ENCODE results near the gene ISM2. TPM values are rescaled to one million over a fixed set of nuclear protein-coding genes. Genes with fewer than 3 reads are reported as not detected.

The ISM2 gene
- total RNA-seq, 1 donor from 2014 or later = not detected

DNA sequence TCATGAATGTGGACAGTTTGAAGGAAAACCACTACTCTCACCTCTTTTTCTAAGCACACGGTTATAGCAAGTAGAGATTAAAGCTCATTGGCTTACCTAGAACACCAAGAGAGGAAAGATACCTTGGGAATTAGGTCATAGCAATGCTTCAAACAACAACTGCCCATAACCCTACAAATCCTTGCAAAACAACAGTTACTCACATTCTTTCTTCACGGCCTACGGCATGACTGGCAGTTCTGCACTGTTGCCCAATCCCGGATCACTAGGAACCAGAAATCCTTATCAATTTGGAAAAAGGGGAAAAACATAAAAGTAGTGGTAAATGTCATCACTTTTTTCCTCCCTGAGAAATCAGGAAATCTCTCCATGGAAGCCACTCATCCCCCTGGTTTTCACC lies 9.6 kb upstream of the ISM2 start:
- intact Hi-C loops (cut with micrococcal nuclease) = no loop called here

DNA sequence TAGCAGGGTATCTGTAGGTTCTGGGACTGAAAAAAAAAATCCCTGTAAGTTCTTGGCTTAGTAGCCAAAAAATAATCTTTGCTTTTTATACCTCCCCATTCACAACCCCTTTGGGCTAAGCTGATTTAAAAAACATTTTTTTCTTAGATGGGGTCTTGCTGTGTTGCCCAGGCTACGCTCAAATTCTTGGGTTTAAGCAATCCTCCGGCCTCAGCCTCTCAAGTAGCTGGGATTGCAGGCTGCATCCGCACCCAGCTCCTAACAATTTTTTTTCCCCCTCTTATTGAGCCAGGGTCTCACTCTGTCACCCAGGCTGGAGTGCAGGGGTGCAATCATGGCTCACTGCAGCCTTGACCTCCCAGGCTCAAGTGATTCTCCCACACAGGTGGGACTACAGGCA lies 9.1 kb upstream of the ISM2 start:
- intact Hi-C loops (cut with micrococcal nuclease) = no loop called here

DNA sequence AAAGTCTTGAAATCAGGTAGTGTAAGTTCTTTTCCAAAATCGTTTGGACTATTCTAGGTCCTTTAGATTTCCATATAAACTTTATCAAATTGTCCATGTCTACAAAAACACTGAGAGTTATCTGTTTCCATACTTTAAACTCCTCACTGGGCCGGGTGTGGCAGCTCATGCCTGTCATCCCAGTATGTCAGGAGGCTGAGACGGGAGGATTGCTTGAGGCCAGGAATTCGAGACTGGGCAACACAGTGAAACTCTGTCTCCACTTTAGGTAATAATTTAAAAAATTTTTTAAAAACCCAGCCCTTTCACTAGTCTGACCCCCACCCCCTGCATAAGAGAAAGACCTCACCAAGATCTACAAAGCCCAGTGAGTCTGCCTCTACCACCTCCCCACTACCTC lies 6.4 kb upstream of the ISM2 start:
- intact Hi-C loops (cut with micrococcal nuclease) = no loop called here

DNA sequence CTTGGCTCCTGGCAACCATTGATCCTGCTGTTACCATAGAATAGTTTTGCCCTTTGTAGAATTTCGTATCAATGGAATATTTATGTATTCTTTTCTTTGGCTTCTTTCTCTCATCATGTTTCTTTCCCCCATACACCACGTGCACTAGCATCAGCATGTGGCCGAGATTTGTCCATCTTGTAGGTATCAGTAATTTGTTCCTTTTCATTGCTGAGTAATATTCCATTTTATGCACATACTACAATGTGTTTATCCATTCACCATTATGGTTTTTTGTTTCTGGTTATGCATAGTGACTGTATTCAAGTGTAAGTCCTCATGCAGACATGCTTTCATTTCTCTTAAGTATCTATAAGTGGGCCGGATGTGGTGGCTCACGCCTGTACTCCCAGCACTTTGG lies 4.5 kb upstream of the ISM2 start:
- intact Hi-C loops (cut with micrococcal nuclease) = no loop called here

DNA sequence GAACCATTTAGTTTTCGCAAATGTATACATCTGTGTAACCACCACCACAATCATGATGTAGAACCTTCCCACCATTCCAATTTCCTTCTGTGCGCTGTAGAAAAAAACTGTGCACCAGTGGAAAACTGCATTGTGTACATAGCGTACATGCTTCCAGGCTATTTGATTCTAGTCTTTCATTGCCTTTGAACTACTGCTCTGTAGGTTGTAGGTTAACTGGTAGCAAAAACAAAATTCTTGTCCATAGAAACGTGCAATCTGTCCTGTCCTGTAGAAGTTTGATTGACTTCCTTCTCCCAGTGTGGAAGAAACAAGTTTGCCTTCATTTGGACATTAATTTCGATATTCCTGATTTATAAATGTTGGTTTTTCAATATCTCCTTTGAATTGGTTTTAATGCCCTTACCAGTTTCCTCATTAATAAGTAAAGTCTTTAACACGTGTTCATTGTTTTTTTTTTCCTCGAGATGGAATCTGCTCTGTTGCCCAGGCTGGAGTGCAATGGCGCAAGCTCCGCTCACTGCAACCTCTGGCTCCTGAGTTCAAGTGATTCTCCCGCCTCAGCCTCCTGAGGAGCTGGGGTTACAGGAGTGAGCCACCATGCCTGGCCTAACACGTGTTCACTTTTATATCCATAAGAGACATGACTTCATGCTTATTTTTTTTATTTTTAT lies 3.6 kb upstream of the ISM2 start:
- intact Hi-C loops (cut with micrococcal nuclease) = no loop called here

DNA sequence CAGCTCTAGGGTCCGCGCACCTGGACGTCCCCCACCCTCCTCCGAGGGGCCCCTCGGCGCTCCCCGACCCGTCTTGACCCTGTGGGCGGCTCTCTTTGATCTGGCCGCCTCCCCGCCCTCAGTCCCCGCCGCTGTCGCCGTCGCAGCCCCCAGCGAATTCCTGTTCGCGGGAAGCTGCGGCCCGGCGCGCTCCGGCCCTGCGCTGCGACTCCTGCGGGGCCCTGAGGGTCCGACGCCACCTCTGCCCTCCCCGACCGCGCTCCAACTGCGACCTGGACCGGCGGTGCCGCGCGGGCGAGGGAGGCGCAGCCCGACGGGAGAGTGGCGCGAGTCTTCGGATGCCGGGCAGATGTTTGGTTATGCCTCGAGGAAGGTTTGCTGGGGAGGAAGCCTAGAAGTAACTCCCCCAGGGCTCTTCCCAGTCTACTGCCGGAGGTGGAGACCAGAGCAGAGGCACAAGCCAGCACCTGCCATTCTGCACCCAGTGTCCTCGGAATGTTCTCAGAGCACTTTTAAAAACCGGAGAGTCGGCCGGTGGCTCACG lies 440 bp upstream of the ISM2 start:
- intact Hi-C loops (cut with micrococcal nuclease) = no loop called here

DNA sequence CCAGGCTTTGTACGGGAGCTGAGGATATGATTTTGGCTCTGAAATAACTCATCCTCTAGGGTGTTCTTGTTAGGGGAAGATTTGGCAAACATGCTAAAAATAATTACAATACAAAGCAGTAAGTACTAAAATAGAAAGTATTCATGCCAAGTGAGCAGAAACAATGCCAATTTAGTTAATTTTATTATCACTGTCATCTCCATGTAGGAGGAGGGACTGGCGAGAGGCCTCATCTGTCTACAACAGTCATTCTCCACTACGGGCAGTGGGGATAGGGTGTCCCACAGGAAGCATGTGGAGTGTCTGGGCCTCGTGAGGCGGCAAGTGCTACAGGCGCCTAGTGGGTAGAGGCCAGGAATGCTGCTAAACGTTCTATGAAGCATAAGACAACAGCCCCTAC lies 3.3 kb downstream of the ISM2 start:
- intact Hi-C loops (cut with micrococcal nuclease) = no loop called here

DNA sequence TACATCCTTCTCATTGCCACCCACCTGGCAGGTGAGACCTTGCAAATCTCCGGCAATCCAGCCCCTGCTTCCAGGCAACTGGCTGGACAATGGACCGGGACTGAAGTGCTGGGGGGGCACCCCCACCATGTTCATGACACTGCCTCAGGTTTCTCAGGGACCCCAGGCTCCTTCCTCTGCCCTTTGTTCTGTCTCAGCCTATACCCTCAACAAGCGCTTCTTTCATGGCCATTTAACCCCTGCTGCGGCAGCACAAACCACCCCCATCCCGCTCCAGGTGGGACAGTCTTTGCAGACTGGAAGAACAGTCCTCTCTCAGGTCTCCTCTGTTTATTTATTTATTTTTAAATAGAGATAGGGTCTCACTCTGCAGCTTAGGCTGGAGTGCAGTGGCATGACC lies 7.6 kb downstream of the ISM2 start:
- intact Hi-C loops (cut with micrococcal nuclease) = no loop called here

DNA sequence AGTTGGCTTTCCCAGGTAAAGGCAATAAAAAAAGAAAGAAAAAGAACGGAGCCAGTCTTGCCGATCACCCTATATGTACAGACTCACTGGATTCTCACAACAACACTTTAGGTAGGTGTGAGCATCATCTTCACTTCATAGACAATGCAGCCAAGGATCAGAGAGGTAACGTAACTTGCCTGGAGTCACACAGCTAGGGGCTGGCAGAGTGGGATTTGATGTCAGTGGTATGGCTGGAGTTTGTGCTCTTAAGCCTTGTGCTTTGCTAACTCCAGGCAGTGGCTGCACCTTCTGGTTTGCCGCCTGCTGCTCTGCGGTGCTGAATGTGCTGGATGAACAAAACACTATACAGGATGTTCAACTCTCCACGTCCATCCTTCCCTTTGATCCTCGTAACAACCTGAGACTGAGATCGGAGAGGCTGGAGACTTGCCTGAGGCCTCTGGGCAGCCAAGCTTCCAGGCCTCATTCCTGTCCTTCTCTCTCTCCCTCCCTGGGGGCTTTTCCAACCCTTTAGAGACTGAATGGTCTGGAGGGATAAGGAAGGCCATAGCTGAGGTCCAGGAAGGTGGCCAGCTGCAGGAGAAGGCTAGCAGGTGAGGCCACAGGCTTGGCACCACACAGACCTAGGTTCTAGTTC lies 8.1 kb downstream of the ISM2 start:
- intact Hi-C loops (cut with micrococcal nuclease) = no loop called here

DNA sequence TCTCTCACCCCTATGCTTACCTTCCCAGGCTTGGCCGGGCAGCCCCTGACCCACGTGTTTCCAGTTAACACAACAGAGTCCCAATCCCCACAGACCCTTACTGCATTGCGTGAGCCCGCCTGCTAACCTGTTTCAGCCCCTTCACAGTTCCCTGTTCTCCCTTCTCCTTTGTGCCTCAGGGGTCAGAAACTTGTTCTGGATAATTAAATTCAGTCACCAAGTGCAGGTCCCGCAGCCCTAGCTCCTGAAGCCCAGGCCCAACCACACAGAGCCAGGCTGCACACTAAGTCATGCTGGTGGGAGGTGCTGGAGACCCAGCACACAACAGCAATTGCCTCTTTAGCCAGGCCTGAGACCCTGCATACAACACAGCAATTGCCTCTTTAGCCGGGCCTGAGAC lies 9.6 kb downstream of the ISM2 start:
- intact Hi-C loops (cut with micrococcal nuclease) = no loop called here

DNA sequence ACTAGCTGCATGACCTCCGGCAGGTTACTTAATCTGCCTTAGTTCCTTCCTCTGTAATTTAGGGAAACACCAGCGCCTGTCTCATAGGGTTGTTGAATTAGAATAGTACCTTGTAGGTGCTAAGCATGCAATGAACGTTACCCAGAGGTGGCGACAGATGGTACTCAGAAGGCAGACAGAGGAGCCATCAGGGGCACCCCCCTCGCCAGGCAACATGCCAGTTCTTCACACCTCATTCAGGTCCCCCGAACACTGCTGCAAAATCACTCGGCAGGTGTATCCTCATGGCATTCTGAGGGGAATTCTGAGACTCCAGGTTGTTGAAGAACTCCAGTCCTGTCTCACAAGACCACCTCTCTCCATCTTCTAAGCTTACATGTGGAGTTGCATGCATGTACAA lies 10.1 kb downstream of the ISM2 start:
- intact Hi-C loops (cut with micrococcal nuclease) = no loop called here

DNA sequence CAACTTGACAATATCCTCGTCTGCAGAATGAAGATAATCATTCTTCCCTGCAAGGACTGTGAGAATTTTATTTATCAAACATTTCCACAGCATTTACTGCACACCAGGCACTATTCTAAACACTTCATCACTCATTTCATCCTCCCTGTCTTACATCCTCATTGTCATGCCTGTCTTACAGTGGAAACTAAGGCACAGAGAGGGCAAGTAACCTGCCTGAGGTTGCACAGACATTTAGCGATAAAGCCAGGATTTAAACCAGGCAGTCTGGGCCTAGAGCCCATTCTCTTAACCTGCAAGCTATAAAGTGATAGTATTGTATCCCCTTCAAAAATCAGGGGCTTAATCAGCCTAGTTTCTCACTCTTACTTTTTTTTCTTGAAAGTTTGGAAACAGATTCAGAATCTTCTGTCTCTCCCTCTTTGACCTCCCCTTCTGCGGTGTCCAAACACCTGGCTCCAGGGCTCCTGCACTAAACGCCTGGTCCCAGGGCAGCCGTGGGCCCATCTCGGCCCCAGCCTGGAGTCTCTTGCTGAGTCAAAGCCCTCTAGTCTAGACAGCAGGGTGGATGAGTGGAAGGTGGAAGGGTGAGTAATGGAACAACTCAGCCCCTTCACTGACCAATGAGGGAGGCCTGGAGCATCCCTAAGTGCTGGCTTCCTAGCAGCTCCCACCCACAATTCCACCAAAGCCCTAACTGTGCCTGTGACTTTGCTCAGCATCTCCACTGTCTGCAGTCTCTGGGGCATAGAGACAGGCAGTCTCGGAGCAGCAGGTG lies 12.5 kb downstream of the ISM2 start:
- intact Hi-C loops (cut with micrococcal nuclease) = no loop called here

DNA sequence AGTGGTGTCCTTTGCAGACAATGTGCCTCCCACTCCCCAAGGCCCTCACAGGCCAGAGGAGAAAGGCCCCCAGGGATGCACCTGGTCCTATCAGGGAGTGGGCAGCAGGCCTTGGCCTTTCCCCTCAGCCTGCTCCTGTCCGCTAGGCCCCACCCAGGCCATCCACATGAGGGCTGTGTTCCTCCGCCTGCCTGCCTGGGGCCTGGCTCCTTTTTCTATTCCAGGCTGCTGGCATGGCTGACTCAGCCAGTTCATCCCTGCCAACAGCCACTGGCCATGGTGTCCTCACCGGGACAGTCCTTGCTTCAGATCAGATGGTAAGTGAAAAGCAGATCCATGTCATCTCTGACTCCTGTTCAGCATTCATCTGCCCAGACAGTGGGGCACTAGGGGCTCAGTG lies 13.4 kb downstream of the ISM2 start:
- intact Hi-C loops (cut with micrococcal nuclease) = no loop called here

DNA sequence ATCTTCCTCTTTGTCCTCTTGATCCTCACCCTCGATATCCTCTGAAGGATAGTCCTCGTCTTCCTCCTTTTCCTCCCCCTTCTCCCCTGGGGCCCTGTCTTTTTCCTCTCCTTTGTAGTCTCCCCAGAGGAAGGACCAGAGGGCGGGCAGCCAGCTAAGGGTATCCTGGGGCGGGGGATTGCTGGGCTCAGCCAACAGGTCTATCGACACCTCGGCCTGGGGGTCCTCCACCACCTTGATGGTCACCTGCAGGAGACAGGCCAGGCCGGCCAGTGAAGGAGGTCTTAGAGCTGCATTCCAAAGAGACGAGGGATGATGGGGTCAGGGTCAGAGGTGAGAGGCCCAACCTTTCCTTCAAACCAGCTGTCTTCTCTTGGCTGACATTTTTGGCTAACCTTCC lies 16.2 kb downstream of the ISM2 start:
- intact Hi-C loops (cut with micrococcal nuclease) = no loop called here

DNA sequence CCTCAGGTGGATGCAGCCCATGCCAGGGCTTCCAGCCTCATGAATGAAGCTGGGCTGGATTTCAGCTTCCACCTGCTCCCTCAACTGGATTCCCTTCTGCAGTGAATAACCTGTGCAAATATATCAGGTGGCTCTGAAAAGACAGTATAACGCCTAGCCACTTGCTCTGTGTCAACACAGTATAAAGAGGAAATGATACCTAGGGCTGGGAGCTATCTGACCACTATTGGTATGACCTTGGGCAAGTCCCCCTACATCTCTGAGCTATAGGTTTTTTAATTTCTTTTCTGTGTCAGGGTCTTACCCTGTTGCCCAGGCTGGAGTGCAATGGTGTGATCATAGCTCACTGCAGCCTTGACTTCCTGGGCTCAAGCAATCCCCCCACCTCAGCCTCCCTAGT lies 19.8 kb downstream of the ISM2 start:
- intact Hi-C loops (cut with micrococcal nuclease) = no loop called here

DNA sequence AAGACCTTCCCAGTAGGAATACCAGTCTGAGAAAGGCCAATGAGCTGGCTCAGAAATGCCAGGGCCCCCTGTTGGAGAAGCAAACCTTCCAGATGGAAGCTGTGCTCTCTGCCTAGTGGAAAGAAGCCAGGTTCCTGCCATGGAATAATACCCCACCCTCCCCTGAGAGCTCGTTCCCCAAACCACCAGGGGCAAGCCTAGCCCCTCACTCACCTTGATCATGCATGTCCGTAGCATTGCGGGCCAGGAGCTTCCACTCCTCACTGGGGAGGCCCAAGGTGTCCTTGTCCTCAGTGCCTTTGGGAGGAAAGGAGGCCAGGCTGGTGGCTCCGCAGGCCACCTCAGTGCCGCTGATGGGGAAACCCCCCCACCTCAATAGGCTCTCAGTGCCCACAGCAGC lies 20.6 kb downstream of the ISM2 start:
- intact Hi-C loops (cut with micrococcal nuclease) = no loop called here

DNA sequence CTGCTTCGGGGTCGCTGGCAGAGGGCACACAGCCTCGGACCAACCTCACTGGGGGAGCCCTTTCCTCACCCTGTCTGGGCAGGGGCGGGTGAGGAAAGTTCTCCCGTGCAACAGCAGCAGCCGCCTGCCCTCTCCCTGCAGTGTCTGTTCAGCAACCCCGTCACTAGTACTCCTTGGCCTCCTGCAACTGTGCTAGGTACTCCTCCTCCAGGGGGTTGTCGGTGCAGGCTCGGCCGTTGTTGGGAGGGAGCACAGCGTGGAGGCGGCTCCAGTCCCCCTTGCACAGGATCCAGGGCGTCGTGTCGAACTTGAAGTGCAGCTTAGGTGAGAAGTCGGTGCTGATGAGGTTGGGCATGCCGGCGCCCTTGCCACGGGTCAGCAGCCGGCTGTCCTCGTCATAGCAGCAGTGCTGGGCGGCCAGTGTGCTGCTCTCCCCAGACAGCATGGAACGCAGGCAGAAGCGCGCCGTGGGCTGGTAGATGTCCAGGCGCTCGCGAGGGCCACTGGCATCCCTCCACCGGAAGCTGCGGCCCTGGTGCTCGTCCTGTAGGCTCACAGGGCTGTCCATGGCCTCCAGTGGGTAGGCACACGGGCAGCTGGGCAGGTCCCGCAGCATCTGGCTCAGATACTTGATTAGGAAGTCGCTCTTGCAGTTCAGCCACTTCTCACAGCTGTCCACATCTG lies 23.0 kb downstream of the ISM2 start:
- intact Hi-C loops (cut with micrococcal nuclease) = no loop called here

DNA sequence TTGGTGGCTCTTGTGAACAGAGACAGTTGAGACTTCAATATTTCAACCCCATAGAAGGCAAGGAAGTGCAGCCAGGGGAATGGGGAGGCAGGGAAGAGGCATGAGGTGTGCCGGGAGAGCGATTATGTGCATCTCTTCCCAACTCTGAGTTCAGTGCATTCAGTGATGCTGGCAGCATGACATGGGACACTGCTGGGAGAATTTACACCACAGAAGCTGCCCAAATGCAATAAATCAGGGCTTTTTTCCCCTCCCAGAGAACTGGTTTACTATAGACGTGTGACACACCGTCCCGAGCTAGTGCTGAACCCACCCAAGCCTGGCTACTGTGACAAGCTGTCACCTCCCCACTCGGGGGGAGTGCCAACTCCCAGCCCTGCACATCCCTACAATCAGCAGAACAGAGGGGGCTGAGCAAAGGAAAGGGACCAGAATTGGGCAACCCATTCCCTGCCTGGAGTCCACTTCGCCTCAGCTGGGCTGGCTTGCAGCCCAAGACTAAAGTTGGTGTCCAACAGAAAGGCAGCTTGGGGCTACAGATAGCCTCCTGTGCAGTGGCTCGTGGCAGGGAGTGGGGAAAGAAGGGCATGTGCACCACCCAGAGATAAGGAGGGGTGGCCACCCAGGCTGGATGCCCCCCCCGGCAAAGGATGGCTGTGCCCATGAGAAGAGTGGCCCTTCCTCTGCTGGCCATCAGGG lies 24.0 kb downstream of the ISM2 start:
- intact Hi-C loops (cut with micrococcal nuclease) = no loop called here

DNA sequence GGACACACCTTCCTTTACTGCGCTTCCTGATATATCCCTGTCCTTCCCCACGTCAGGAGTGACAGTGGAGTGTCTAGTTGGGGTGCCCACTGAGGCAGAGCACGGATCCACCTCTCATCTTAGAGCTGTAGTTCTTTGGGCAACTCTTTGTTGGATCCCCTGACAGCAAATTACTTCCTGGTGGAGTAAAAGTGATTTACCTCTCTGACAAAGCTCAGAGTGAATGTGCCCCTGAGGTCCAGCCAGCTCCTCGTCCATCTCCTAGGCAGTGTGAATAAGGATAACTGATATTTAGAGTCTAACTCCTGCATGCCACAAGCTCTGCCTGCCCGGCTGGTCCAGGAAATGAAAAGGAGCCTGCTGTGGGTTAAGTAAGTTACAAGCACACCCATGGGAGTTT lies 24.7 kb downstream of the ISM2 start:
- intact Hi-C loops (cut with micrococcal nuclease) = no loop called here

DNA sequence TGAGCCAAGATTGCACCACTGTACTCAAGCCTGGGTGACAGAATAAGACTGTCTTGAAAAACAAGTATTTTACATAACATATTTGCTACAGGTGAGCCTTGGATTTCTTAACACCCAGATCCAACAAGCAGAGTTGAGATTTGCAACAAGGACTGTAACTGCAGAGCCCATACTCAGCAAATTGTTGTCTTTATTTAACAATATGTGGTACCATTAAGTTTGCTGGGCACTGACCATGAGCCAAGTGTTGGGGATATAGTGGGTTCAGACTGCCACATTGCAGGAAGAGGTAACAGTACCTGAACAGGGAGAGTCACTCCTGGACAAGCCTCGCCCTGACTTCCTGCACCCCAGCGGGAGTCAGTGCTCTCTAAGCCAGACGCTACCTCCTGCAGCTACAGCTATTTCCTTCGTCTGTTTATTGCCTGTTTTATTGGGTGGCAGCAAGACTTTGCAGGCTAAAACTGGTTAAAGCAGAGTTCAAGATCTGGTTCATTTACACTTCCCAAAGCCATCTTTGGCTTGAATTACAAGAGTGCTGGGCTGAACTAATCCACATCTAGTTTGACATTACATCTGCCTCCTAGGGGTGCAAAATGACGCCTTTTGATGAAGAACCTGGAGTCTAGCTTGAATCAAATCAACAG lies 28.3 kb downstream of the ISM2 start:
- intact Hi-C loops (cut with micrococcal nuclease) = no loop called here

DNA sequence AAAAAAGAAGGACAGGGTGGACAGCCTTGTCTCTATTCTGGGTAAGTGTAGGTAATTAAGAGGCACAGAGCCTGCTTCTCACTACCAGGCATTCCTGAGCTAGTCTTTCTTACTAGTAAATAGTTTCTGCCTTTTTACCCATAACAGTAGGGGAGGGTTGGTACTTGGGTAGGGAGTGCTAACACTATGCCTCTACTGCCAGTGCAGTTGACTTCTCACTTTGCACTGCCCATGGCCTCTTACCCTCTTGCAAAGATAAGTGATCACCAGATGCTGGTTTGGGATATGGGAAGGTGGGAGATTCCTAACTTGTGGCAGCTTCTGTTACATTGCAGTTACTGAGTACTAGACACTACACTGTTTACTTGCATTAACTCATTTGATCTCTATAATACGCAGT lies 29.1 kb downstream of the ISM2 start:
- intact Hi-C loops (cut with micrococcal nuclease) = no loop called here

Measured in T-helper 2 cell treated with Interferon-gamma antibody and Interleukin-4, amounts not matched to agents 100 ng/mL and 5 ng/mL, for 36 hours (primary cell).